Right kidney (tissue), 9 donors: Measurements from ENCODE around the gene MICALL1.
A peak's percentile ranks its signal among the peaks of the same experiment; 100 is the strongest.

Experiments
- DNase-seq: peaks from one replicate; pipeline ENCODE4 v3.0.0-alpha.2; 2016
- long read RNA-seq, 8 donors: transcript quantifications; one replicate each; lab custom pipeline, GENCODE V29; 2026

Gene MICALL1
- long read RNA-seq, donor 1, result 0 reads
- long read RNA-seq, donor 2, result 0 reads
- long read RNA-seq, donor 3, result 0 reads
- long read RNA-seq, donor 4, full-length matches to known transcripts, result 1 of 12 reads
- long read RNA-seq, donor 4, partial matches to known transcripts, result 11 of 12 reads
- long read RNA-seq, donor 4, other reads (novel, unspliced or antisense), result 0 of 12 reads
- long read RNA-seq, donor 5, full-length matches to known transcripts, result 4 of 10 reads
- long read RNA-seq, donor 5, partial matches to known transcripts, result 6 of 10 reads
- long read RNA-seq, donor 5, other reads (novel, unspliced or antisense), result 0 of 10 reads
- long read RNA-seq, donor 6, partial matches to known transcripts, result 19 of 19 reads
- long read RNA-seq, donor 6, other reads (novel, unspliced or antisense), result 0 of 19 reads
- long read RNA-seq, donor 7, full-length matches to known transcripts, result 1 of 13 reads
- long read RNA-seq, donor 7, partial matches to known transcripts, result 12 of 13 reads
- long read RNA-seq, donor 7, other reads (novel, unspliced or antisense), result 0 of 13 reads
- long read RNA-seq, donor 8, full-length matches to known transcripts, result 1 of 7 reads
- long read RNA-seq, donor 8, partial matches to known transcripts, result 6 of 7 reads
- long read RNA-seq, donor 8, other reads (novel, unspliced or antisense), result 0 of 7 reads

GRCh38 chr22:37905534-37906363, at the start of gene MICALL1:
Gene MICALL1, plus strand, starts transcription at chr22:37906297. Its CDS starts 126 bp downstream, at chr22:37906423.
- DNase-seq, result peak; percentile 76

GRCh38 chr22:37860796-37861421, 45.2 kb upstream of the MICALL1 start:
- no peak for DNase-seq

GRCh38 chr22:37862570-37863325, 43.3 kb upstream of the MICALL1 start:
- DNase-seq, result no peak

- DNase-seq, result no peak
Measured at GRCh38 chr22:37865510-37865909, 40.6 kb upstream of the MICALL1 start.

- DNase-seq, result no peak
Measured at GRCh38 chr22:37870273-37870672, 35.8 kb upstream of the MICALL1 start.

- no peak for DNase-seq
Measured at GRCh38 chr22:37880668-37881440, 25.2 kb upstream of the MICALL1 start.

- DNase-seq, result no peak
Measured at GRCh38 chr22:37884420-37884819, 21.7 kb upstream of the MICALL1 start.

- DNase-seq, result peak; percentile 30
Measured at GRCh38 chr22:37887584-37888378, 18.3 kb upstream of the MICALL1 start.

GRCh38 chr22:37891926-37892325, 14.2 kb upstream of the MICALL1 start:
- no peak for DNase-seq

- DNase-seq, result no peak
Measured at GRCh38 chr22:37892566-37893335, 13.3 kb upstream of the MICALL1 start.

- no peak for DNase-seq
Measured at GRCh38 chr22:37893583-37893983, 12.5 kb upstream of the MICALL1 start.

GRCh38 chr22:37894939-37895670, 11.0 kb upstream of the MICALL1 start:
- DNase-seq, result peak; percentile 33

- no peak for DNase-seq
Measured at GRCh38 chr22:37896181-37896592, 9.9 kb upstream of the MICALL1 start.

GRCh38 chr22:37896939-37897338, 9.2 kb upstream of the MICALL1 start:
- DNase-seq, result no peak

GRCh38 chr22:37897807-37898206, 8.3 kb upstream of the MICALL1 start:
- no peak for DNase-seq

- no peak for DNase-seq
Measured at GRCh38 chr22:37898441-37899181, 7.5 kb upstream of the MICALL1 start.
